Neural cell (in vitro differentiated cells): ENCODE results near the gene IQGAP2. TPM values are rescaled to one million over a fixed set of nuclear protein-coding genes. Genes with fewer than 3 reads are reported as not detected.

ENCODE experiments used
- H2AFZ ChIP-seq: fragments of 200-600, 300-800 bp; sonication (generic), shearing (Covaris generic); 2 replicates; pipeline ENCODE4 v1.6.0; 2014; ENCODE audit warnings: low read depth, mild to moderate bottlenecking, antibody characterized with exemption, low read length, moderate library complexity
- H3F3A ChIP-seq: fragments of 200-600 bp; shearing (Covaris generic); 2 replicates; pipeline ENCODE4 v1.6.1; 2016; ENCODE audit warnings: mild to moderate bottlenecking, moderate library complexity, mixed read lengths, antibody characterized with exemption, low read length; ENCODE audit not compliant: insufficient read depth, poor library complexity, severe bottlenecking
- H3K27ac ChIP-seq: fragments of 200-600, 300-800 bp; sonication (generic), shearing (Covaris generic); 2 replicates; pipeline ENCODE4 v1.5.1; 2014; ENCODE audit warnings: mild to moderate bottlenecking, low read length, moderate library complexity
- H3K27me3 ChIP-seq: fragments of 300-800, 200-600 bp; sonication (generic), shearing (Covaris generic); 2 replicates; pipeline ENCODE4 v1.6.0; 2014; ENCODE audit warnings: mild to moderate bottlenecking, low read depth, low read length, moderate library complexity; ENCODE audit not compliant: insufficient read depth
- H3K36me3 ChIP-seq: fragments of 300-800, 200-600 bp; sonication (generic), shearing (Covaris generic); 2 replicates; pipeline ENCODE4 v1.5.1; 2014; ENCODE audit warnings: mild to moderate bottlenecking, antibody characterized with exemption, low read length, moderate library complexity; ENCODE audit not compliant: insufficient read depth
- H3K4me2 ChIP-seq: fragments of 300-800, 200-600 bp; sonication (generic), shearing (Covaris generic); 2 replicates; pipeline ENCODE4 v1.6.0; 2014; ENCODE audit warnings: mild to moderate bottlenecking, low read length
- H3K4me3 ChIP-seq: fragments of 300-800, 200-600 bp; sonication (generic), shearing (Covaris generic); 2 replicates; pipeline ENCODE4 v1.5.1; 2014; ENCODE audit warnings: mild to moderate bottlenecking, low read length, moderate library complexity
- H3K79me2 ChIP-seq: fragments of 200-600 bp; shearing (Covaris generic); replicated peaks from 2 replicates; pipeline ENCODE4 v1.6.0; 2014; ENCODE audit warnings: mild to moderate bottlenecking, low read length, moderate library complexity; ENCODE audit not compliant: insufficient read depth
- H3K9ac ChIP-seq: fragments of 300-800, 200-600 bp; sonication (generic), shearing (Covaris generic); 2 replicates; pipeline ENCODE4 v1.6.1; 2016; ENCODE audit warnings: mild to moderate bottlenecking, low read length, mixed read lengths
- H3K9me2 ChIP-seq: fragments of 200-600 bp; shearing (Covaris generic); 2 replicates; pipeline ENCODE4 v1.6.1; 2016; ENCODE audit warnings: mild to moderate bottlenecking, low read length, mixed read lengths; ENCODE audit not compliant: insufficient read depth
- H3K9me3 ChIP-seq: fragments of 200-600, 300-800 bp; sonication (generic), shearing (Covaris generic); 2 replicates; pipeline ENCODE4 v1.6.1; 2016; ENCODE audit warnings: mild to moderate bottlenecking, mixed run types, low read length, moderate library complexity, mixed read lengths
- H4K20me1 ChIP-seq: fragments of 200-600 bp; shearing (Covaris generic); 2 replicates; pipeline ENCODE4 v1.6.1; 2016; ENCODE audit warnings: mild to moderate bottlenecking, mixed run types; ENCODE audit not compliant: insufficient read depth
- EP300 ChIP-seq: fragments of 450-650 bp; conservative IDR thresholded peaks from 2 replicates; pipeline ENCODE4 v1.6.1; 2014; ENCODE audit warnings: antibody characterized with exemption, mild to moderate bottlenecking, moderate library complexity; ENCODE audit not compliant: poor library complexity, severe bottlenecking
- EZH2 ChIP-seq: fragments of 200-600, 300-800 bp; shearing (Covaris generic), sonication (generic); IDR thresholded peaks from 2 replicates; pipeline ENCODE4 v1.6.1; 2014; ENCODE audit warnings: antibody characterized with exemption, low read length, borderline replicate concordance, mild to moderate bottlenecking; ENCODE audit not compliant: insufficient read depth, poor library complexity, severe bottlenecking
- MXI1 ChIP-seq: fragments of 450-650 bp; conservative IDR thresholded peaks from 2 replicates; pipeline ENCODE4 v1.6.1; 2014; ENCODE audit warnings: antibody characterized with exemption, mild to moderate bottlenecking; ENCODE audit not compliant: poor library complexity, severe bottlenecking
- POLR2AphosphoS5 ChIP-seq: IDR thresholded peaks from 2 replicates; pipeline ENCODE4 v1.6.1; 2012
- RAD21 ChIP-seq: fragments of 450-650 bp; conservative IDR thresholded peaks from 2 replicates; pipeline ENCODE4 v1.6.1; 2014; ENCODE audit warnings: antibody characterized with exemption, mild to moderate bottlenecking, moderate library complexity
- REST ChIP-seq: IDR thresholded peaks from 2 replicates; pipeline ENCODE4 v1.6.1; 2012; ENCODE audit warnings: borderline replicate concordance
- SMC3 ChIP-seq: fragments of 450-650 bp; conservative IDR thresholded peaks from 2 replicates; pipeline ENCODE4 v1.6.1; 2014; ENCODE audit warnings: antibody characterized with exemption, mild to moderate bottlenecking, moderate library complexity; ENCODE audit not compliant: poor library complexity
- TAF1 ChIP-seq: IDR thresholded peaks from 2 replicates; pipeline ENCODE4 v1.6.1; 2012; ENCODE audit warnings: low read depth
- polyA plus RNA-seq: library from polyadenylated mRNA; depleted of rRNA; stranded (reverse); fragments of >200 nt; gene quantifications from 2 replicates; pipeline ENCODE4 v1.2.3, GENCODE V29; 2014
- TF ChIP-seq, protein P1 (sequence below): fragments of 450-650 bp; IDR thresholded peaks from 2 replicates; pipeline ENCODE4 v1.5.1; 2014; ENCODE audit warnings: antibody characterized with exemption, mild to moderate bottlenecking, moderate library complexity; ENCODE audit not compliant: poor library complexity, severe bottlenecking

The IQGAP2 gene
- polyA plus RNA-seq, 1 donor from 2014 or later = 5.2 TPM

DNA sequence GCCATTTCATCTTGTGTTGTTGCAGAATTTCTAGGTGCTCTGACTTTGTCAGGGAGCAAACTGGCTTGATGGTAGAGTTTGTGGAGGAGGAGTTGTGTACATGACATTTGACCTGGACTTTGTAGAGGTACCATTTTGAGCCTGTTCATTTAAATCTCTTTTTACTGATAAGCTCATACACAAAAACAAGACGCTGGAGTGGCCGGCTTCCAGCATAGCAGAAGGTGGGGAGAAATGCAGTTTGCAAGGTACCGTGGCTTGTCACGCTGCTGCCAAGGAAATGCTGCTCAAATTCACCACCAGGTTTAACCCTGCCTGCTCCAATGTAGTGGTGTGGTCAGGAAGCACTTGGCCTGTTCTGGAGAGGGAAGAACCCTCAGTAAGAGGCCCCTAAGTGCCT is 18.9 kb upstream of the IQGAP2 start:
- no peak overlapping the region for H2AFZ ChIP-seq
- H3K27ac ChIP-seq = no peak overlapping the region

DNA sequence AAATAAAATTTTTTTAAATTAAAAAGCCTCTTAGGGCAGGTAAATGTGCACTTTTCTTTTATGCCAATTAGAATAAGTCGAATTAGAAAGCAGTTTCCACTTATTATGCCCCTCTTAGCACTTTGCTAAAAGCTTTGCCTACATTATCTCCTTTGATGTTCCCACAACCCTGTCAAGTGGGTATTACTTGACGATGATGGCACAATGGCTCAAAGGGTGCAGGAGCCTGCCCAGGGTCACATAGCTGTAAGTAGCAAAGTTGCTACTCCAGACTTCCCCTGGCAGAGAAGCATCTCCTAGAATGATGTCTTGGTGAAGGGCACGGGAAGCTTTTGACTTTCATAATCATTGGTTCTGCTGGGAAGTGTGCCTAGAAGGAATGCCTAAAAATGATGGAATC is 18.4 kb upstream of the IQGAP2 start:
- Histone ChIP-seq H3K4me3 (no peak overlapping the region), H3K9ac (no peak overlapping the region), H2AFZ (no peak overlapping the region), H4K20me1 (no peaks in the 10 kb centered on the region), H3K9me3 (no peaks in the 10 kb centered on the region), H3K4me2 (no peak overlapping the region), H3K27ac (no peak overlapping the region), H3K36me3 (no peaks in the 10 kb centered on the region), H3K9me2 (no peaks in the 10 kb centered on the region), H3K27me3 (no peaks in the 10 kb centered on the region), H3F3A (no peaks in the 10 kb centered on the region), H3K79me2 (no peaks in the 10 kb centered on the region)
- TF ChIP-seq TAF1 = no peak
- TF ChIP-seq SMC3 = no peak
- TF ChIP-seq, protein P1, sequence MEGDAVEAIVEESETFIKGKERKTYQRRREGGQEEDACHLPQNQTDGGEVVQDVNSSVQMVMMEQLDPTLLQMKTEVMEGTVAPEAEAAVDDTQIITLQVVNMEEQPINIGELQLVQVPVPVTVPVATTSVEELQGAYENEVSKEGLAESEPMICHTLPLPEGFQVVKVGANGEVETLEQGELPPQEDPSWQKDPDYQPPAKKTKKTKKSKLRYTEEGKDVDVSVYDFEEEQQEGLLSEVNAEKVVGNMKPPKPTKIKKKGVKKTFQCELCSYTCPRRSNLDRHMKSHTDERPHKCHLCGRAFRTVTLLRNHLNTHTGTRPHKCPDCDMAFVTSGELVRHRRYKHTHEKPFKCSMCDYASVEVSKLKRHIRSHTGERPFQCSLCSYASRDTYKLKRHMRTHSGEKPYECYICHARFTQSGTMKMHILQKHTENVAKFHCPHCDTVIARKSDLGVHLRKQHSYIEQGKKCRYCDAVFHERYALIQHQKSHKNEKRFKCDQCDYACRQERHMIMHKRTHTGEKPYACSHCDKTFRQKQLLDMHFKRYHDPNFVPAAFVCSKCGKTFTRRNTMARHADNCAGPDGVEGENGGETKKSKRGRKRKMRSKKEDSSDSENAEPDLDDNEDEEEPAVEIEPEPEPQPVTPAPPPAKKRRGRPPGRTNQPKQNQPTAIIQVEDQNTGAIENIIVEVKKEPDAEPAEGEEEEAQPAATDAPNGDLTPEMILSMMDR = no peak
- no peak for TF ChIP-seq MXI1
- no peak for TF ChIP-seq RAD21
- no peak for TF ChIP-seq REST
- no peak for TF ChIP-seq EP300
- no peak for TF ChIP-seq POLR2AphosphoS5

More for the DNA sequence above, 18.9 kb upstream of the IQGAP2 start:
- Histone ChIP-seq H3K9me3 (no peaks in the 10 kb centered on the region), H3K27me3 (no peaks in the 10 kb centered on the region), H3K4me3 (no peak overlapping the region), H3F3A (no peaks in the 10 kb centered on the region), H3K36me3 (no peaks in the 10 kb centered on the region), H3K79me2 (no peaks in the 10 kb centered on the region), H3K9ac (no peak overlapping the region), H3K9me2 (no peaks in the 10 kb centered on the region), H4K20me1 (no peaks in the 10 kb centered on the region), H3K4me2 (no peak overlapping the region)
- TF ChIP-seq EP300 (no peak), SMC3 (no peak), TAF1 (no peak), RAD21 (no peak), EZH2 (no peak), POLR2AphosphoS5 (no peak), REST (no peak), MXI1 (no peak)
- TF ChIP-seq, protein P1 = no peak
